ENCODE results near the gene PTRHD1.
A peak's percentile ranks its signal among the peaks of the same experiment; 100 is the strongest.

PTRHD1 gene

GRCh38 chr2:24763843-24764242 is 29.3 kb downstream of the PTRHD1 start:
- DNase-seq (ENCODE audit: insufficient read length, low spot score): no peak
- no peak for FAIRE-seq

- DNase-seq (ENCODE audit: insufficient read length, low spot score) (no peak), FAIRE-seq (no peak)
These were observed 30.7 kb downstream of the PTRHD1 start for GRCh38 chr2:24762518-24762917.

- no peak for FAIRE-seq
- DNase-seq (ENCODE audit: insufficient read length, low spot score): no peak
These were observed 31.3 kb downstream of the PTRHD1 start for GRCh38 chr2:24761866-24762265.

- no peak for FAIRE-seq
- no peak for DNase-seq (ENCODE audit: insufficient read length, low spot score)
These were observed 36.4 kb downstream of the PTRHD1 start for GRCh38 chr2:24756789-24757188.

- DNase-seq (ENCODE audit: insufficient read length, low spot score) (no peak), FAIRE-seq (peak; percentile 51)
These were observed 38.0 kb downstream of the PTRHD1 start for GRCh38 chr2:24754985-24755705.

- FAIRE-seq: no peak
These were observed 44.0 kb downstream of the PTRHD1 start for GRCh38 chr2:24749069-24749691.

GRCh38 chr2:24747299-24747698 is 45.9 kb downstream of the PTRHD1 start:
- DNase-seq (ENCODE audit: insufficient read length, low spot score) (no peak), FAIRE-seq (no peak)

More at GRCh38 chr2:24749069-24749691, 44.0 kb downstream of the PTRHD1 start:
- no peak for DNase-seq (ENCODE audit: insufficient read length, low spot score)

- FAIRE-seq: no peak
- DNase-seq (ENCODE audit: insufficient read length, low spot score): no peak
These were observed 47.4 kb downstream of the PTRHD1 start for GRCh38 chr2:24745825-24746224.

- FAIRE-seq (no peak), DNase-seq (ENCODE audit: insufficient read length, low spot score) (no peak)
These were observed 48.8 kb downstream of the PTRHD1 start for GRCh38 chr2:24744356-24744755.

- DNase-seq (ENCODE audit: insufficient read length, low spot score) (no peak), FAIRE-seq (no peak)
These were observed 49.3 kb downstream of the PTRHD1 start for GRCh38 chr2:24743924-24744323.

- FAIRE-seq: no peak
These were observed 50.5 kb downstream of the PTRHD1 start for GRCh38 chr2:24742730-24743129.

GRCh38 chr2:24740142-24740541 is 53.0 kb downstream of the PTRHD1 start:
- FAIRE-seq (no peak), DNase-seq (ENCODE audit: insufficient read length, low spot score) (no peak)

More at GRCh38 chr2:24742730-24743129, 50.5 kb downstream of the PTRHD1 start:
- no peak for DNase-seq (ENCODE audit: insufficient read length, low spot score)
